ENCODE data around the gene COQ2.

COQ2 gene

DNA sequence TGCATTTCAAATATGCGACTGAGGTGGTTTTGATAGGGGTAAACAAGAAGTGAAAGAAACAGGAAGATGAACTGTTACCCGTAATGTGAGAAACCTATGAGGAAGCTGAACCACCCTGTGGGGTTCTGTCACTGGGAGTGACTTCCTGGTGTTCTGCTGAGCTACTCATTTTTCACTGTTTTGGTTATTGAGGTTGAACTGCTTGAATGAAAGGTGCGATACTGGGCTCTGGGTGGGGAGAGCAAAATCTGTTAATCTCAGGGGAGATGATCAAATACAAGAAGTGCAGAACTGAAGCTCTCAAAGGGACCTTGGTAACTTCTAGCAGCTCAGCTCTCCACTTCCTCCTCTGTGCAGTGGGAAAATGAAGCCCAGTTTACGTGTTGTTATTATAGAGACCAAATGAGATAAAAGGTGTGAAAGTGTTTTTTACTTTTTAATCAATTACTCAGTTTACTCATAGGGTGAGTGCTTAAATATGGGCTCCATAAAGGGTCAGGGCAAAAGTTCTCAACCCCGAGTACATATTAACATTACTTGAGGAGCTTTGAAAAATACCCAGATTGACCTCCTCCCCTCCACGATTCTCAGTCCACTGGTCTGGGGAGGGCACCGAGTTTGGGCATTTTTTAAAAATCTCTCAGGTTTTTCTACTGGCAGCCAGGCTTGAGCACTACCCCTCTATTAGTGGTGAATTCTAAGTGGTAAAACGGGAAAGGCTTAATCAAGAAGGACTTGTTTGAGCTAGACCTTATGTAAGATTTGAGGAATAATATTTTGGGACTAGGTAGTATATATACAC, 66.7 kb downstream of the COQ2 start:
- DNase-seq (ENCODE audit: low read depth in 2 of 2) = peak in 1 of 2 donors; percentile 17

- DNase-seq (ENCODE audit: low read depth in 2 of 2) = no peak
Measured at GRCh38 chr4:83216959-83217683, 67.5 kb downstream of the COQ2 start.

GRCh38 chr4:83214079-83214478, 70.5 kb downstream of the COQ2 start:
- no peak for DNase-seq (ENCODE audit: low read depth in 2 of 2)
